Fibroblast of lung (primary cell): ENCODE results near the gene SPATA20. TPM values are rescaled to one million over a fixed set of nuclear protein-coding genes. Genes with fewer than 3 reads are reported as not detected.

ENCODE experiments used
- DNase-seq, 2 donors: peaks; one replicate each; pipeline versions ENCODE4 v3.0.0 to v3.0.0-alpha.2; 2010; ENCODE audit warnings: low read depth in 2 of 2
- H2AFZ ChIP-seq: 2 replicates; pipeline ENCODE4 v1.5.1; 2012; ENCODE audit warnings: low read length, control low read depth, inconsistent platforms
- H3K27ac ChIP-seq: 2 replicates; pipeline ENCODE4 v1.5.1; 2011; ENCODE audit warnings: low read length, control low read depth; ENCODE audit not compliant: insufficient read depth
- H3K27me3 ChIP-seq: 2 replicates; pipeline ENCODE4 v1.5.1; 2011; ENCODE audit warnings: mild to moderate bottlenecking, low read length; ENCODE audit not compliant: control insufficient read depth, insufficient read depth
- H3K36me3 ChIP-seq: 2 replicates; pipeline ENCODE4 v1.5.1; 2011; ENCODE audit warnings: low read length; ENCODE audit not compliant: control insufficient read depth, insufficient read depth
- H3K4me1 ChIP-seq: 2 replicates; pipeline ENCODE4 v1.5.1; 2011; ENCODE audit warnings: low read length; ENCODE audit not compliant: control insufficient read depth, insufficient read depth; ENCODE audit errors: extremely low read depth
- H3K4me2 ChIP-seq: 2 replicates; pipeline ENCODE4 v1.5.1; 2011; ENCODE audit warnings: low read length, control low read depth; ENCODE audit not compliant: insufficient read depth; ENCODE audit errors: extremely low read depth
- H3K4me3 ChIP-seq, 4 experiments: fragments of 200-600 bp in 1 of 4; sonication (generic) in 1 of 4; replicated peaks in 1 of 4; 2 replicates each; pipeline ENCODE4 v1.5.1; 2011 to 2016; ENCODE audit warnings: low read length in 4 of 4, low read depth in 3 of 4, mild to moderate bottlenecking in 3 of 4, control low read depth in 2 of 4, inconsistent platforms in 1 of 4, mixed read lengths in 1 of 4; ENCODE audit not compliant: insufficient read depth in 1 of 4; ENCODE audit errors: control extremely low read depth in 1 of 4
- H3K79me2 ChIP-seq: 2 replicates; pipeline ENCODE4 v1.5.1; 2012; ENCODE audit warnings: mild to moderate bottlenecking, low read length, inconsistent platforms; ENCODE audit not compliant: control insufficient read depth, insufficient read depth
- H3K9ac ChIP-seq: 2 replicates; pipeline ENCODE4 v1.5.1; 2011; ENCODE audit warnings: mild to moderate bottlenecking, low read length, control low read depth; ENCODE audit not compliant: insufficient read depth
- H3K9me3 ChIP-seq: 2 replicates; pipeline ENCODE4 v1.5.1; 2012; ENCODE audit warnings: low read depth, low read length; ENCODE audit not compliant: control insufficient read depth, insufficient read depth
- H4K20me1 ChIP-seq: 2 replicates; pipeline ENCODE4 v1.5.1; 2011; ENCODE audit warnings: low read length; ENCODE audit not compliant: control insufficient read depth, insufficient read depth; ENCODE audit errors: extremely low read depth
- CTCF ChIP-seq, 2 donors: IDR thresholded peaks in 1 of 2; conservative IDR thresholded peaks in 1 of 2; 1 replicate in 1 of 2; 2 replicates in 1 of 2; pipeline ENCODE4 v1.5.1; 2011 to 2012; ENCODE audit warnings: low read length in 2 of 2, control low read depth in 1 of 2, inconsistent platforms in 1 of 2, low read depth in 1 of 2, mild to moderate bottlenecking in 1 of 2
- EZH2 ChIP-seq: IDR thresholded peaks from 2 replicates; pipeline ENCODE4 v1.5.1; 2012; ENCODE audit warnings: low read length, control low read depth, mild to moderate bottlenecking; ENCODE audit errors: missing control alignments
- polyA plus RNA-seq, 2 donors: library from polyadenylated mRNA; depleted of rRNA in 1 of 2; stranded (reverse) in 1 of 2; unstranded in 1 of 2; fragments of >200 nt; gene quantifications; 2 replicates each; pipeline ENCODE4 v1.2.1, GENCODE V29; 2011 to 2012; ENCODE audit warnings: missing spikeins in 1 of 2
- total RNA-seq: library from RNA; depleted of rRNA; stranded (reverse); fragments of >200 nt; gene quantifications from 2 replicates; pipeline ENCODE4 v1.2.1, GENCODE V29; 2014

The SPATA20 gene
- total and polyA plus RNA-seq, 2 donors (not counting 1 experiment from before 2014, with no cell fraction given), result 21.6 to 119 TPM

GRCh38 chr17:50570032-50570431 lies 23.1 kb downstream of the SPATA20 start:
- H4K20me1 ChIP-seq, result no peaks in the 10 kb centered on the region
- no peak overlapping the region for H2AFZ ChIP-seq
- H3K79me2 ChIP-seq, result no peaks in the 10 kb centered on the region
- peaks cover 15% of the 10 kb centered on the region for H3K27me3 ChIP-seq
- H3K4me1 ChIP-seq, result peaks cover 6% of the 10 kb centered on the region
- no peaks in the 10 kb centered on the region for H3K9me3 ChIP-seq
- no peak for TF ChIP-seq EZH2
- no peaks in the 10 kb centered on the region for H3K36me3 ChIP-seq
- DNase-seq, result no peak
- no peak overlapping the region for H3K4me2 ChIP-seq
- H3K27ac ChIP-seq, result no peak overlapping the region
- H3K9ac ChIP-seq, result no peak overlapping the region
- no peak overlapping the region for H3K4me3 ChIP-seq

- DNase-seq, result no peak
- Histone ChIP-seq H3K9ac (no peak overlapping the region), H3K9me3 (no peaks in the 10 kb centered on the region), H3K27ac (no peak overlapping the region), H4K20me1 (no peaks in the 10 kb centered on the region), H3K79me2 (no peaks in the 10 kb centered on the region), H2AFZ (no peak overlapping the region), H3K36me3 (no peaks in the 10 kb centered on the region), H3K4me3 (no peak overlapping the region), H3K4me1 (peaks cover under 1% of the 10 kb centered on the region), H3K27me3 (peaks cover 15% of the 10 kb centered on the region), H3K4me2 (no peak overlapping the region)
- TF ChIP-seq EZH2, result no peak
- TF ChIP-seq CTCF (conservative IDR thresholded peaks at IDR 0.05 in 1 of 2, IDR thresholded peaks at IDR 0.05 in 1 of 2; ENCODE audit: low read depth in 1 of 2, low read length in 2 of 2), result no peak
These were observed 23.6 kb downstream of the SPATA20 start for GRCh38 chr17:50570528-50570927.

- H2AFZ ChIP-seq, result no peak overlapping the region
- no peak overlapping the region for H3K9ac ChIP-seq
- H3K4me3 ChIP-seq, result no peak overlapping the region
- no peaks in the 10 kb centered on the region for H3K79me2 ChIP-seq
- TF ChIP-seq CTCF (conservative IDR thresholded peaks at IDR 0.05 in 1 of 2, IDR thresholded peaks at IDR 0.05 in 1 of 2; ENCODE audit: low read depth in 1 of 2, low read length in 2 of 2) (no peak), EZH2 (no peak)
- H3K36me3 ChIP-seq, result no peaks in the 10 kb centered on the region
- no peak for DNase-seq
- no peak overlapping the region for H3K4me2 ChIP-seq
- H3K27ac ChIP-seq, result no peak overlapping the region
- peaks cover 9% of the 10 kb centered on the region for H3K27me3 ChIP-seq
- H3K4me1 ChIP-seq, result no peaks in the 10 kb centered on the region
- no peaks in the 10 kb centered on the region for H3K9me3 ChIP-seq
- H4K20me1 ChIP-seq, result no peaks in the 10 kb centered on the region
These were observed 24.7 kb downstream of the SPATA20 start for GRCh38 chr17:50571681-50572080.
